ENCODE data around the gene TRMT11.

Gene TRMT11

GRCh38 chr6:126015863-126016262 lies 29.5 kb downstream of the TRMT11 start:
- Histone ChIP-seq H3K9me3 (ENCODE audit: control insufficient read depth, insufficient read depth, low read depth, low read length) (no peaks in the 10 kb centered on the region), H3K4me1 (ENCODE audit: control insufficient read depth, insufficient read depth, low read length) (no peaks in the 10 kb centered on the region), H3K4me3 (ENCODE audit: low read depth, low read length) (no peak overlapping the region), H3K36me3 (ENCODE audit: control insufficient read depth in 2 of 2, insufficient read depth in 1 of 2, low read length in 2 of 2) (peaks cover 18 to 80% of the 10 kb centered on the region in 2 experiments), H3K27ac (ENCODE audit: extremely low read depth, low read depth, low read length) (no peak overlapping the region)
- CTCF ChIA-PET, result interaction anchor here (0.6 to 1.4 kb wide), 2 partner anchors 21 to 771 kb away, joined by 5 to 7 read pairs; no protein-coding TSS in a partner anchor
- no peak for TF ChIP-seq ZNF518A (tag by site-specific recombination; conservative IDR thresholded peaks at IDR 0.05; ENCODE audit: low read depth)
- POLR2A ChIA-PET, result no interaction called here

DNA sequence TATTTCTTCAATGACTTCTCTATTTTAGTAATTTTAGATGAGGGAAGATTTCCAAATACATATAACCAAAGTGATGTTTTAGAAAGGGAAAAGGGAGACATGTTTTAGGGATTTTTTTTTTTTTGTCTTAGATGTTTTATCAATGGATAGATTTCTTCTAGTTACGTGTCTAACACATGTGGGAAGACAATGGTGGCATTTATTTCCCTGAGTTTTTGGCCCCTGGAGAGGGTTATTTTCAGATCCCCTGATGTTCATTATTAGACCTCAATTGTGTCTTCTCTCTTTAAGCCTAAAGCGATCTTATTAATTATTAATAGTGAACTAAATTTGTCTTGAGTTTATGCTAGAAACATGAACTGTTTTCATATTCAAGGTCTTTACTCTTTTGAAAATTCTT lies 30.3 kb downstream of the TRMT11 start:
- H3K4me3 ChIP-seq (ENCODE audit: low read depth, low read length), result no peak overlapping the region
- H3K27ac ChIP-seq (ENCODE audit: extremely low read depth, low read depth, low read length), result no peak overlapping the region
- CTCF ChIA-PET, result interaction anchor here (0.6 to 1.4 kb wide), 4 partner anchors 14 to 770 kb away, joined by 3 to 7 read pairs (median 4); no protein-coding TSS in a partner anchor
- H3K9me3 ChIP-seq (ENCODE audit: control insufficient read depth, insufficient read depth, low read depth, low read length), result no peaks in the 10 kb centered on the region
- TF ChIP-seq IKZF3 (tag by site-specific recombination; IDR thresholded peaks at IDR 0.05), result no peak
- TF ChIP-seq ELK4 (IDR thresholded peaks at IDR 0.05; ENCODE audit: borderline replicate concordance, low read depth, low read length), result no peak
- no peak for TF ChIP-seq ZNF76 (tag by site-specific recombination; IDR thresholded peaks at IDR 0.05; ENCODE audit: borderline replicate concordance, low read depth)
- TF ChIP-seq ZNF157 (tag by site-specific recombination; IDR thresholded peaks at IDR 0.05), result no peak
- no peak for TF ChIP-seq KLF8 (tag by site-specific recombination; IDR thresholded peaks at IDR 0.05)
- no peak for TF ChIP-seq ZNF585B (tag by site-specific recombination; IDR thresholded peaks at IDR 0.05)
- TF ChIP-seq, protein P1, sequence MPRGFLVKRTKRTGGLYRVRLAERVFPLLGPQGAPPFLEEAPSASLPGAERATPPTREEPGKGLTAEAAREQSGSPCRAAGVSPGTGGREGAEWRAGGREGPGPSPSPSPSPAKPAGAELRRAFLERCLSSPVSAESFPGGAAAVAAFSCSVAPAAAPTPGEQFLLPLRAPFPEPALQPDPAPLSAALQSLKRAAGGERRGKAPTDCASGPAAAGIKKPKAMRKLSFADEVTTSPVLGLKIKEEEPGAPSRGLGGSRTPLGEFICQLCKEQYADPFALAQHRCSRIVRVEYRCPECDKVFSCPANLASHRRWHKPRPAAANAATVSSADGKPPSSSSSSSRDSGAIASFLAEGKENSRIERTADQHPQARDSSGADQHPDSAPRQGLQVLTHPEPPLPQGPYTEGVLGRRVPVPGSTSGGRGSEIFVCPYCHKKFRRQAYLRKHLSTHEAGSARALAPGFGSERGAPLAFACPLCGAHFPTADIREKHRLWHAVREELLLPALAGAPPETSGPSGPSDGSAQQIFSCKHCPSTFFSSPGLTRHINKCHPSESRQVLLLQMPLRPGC (tag by site-specific recombination; IDR thresholded peaks at IDR 0.05), result no peak
- TF ChIP-seq ZNF610 (tag by site-specific recombination; IDR thresholded peaks at IDR 0.05; ENCODE audit: borderline replicate concordance), result no peak
- no peak for TF ChIP-seq KLF1 (tag by site-specific recombination; IDR thresholded peaks at IDR 0.05)
- TF ChIP-seq, protein P2, sequence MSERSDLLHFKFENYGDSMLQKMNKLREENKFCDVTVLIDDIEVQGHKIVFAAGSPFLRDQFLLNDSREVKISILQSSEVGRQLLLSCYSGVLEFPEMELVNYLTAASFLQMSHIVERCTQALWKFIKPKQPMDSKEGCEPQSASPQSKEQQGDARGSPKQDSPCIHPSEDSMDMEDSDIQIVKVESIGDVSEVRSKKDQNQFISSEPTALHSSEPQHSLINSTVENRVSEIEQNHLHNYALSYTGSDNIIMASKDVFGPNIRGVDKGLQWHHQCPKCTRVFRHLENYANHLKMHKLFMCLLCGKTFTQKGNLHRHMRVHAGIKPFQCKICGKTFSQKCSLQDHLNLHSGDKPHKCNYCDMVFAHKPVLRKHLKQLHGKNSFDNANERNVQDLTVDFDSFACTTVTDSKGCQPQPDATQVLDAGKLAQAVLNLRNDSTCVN (tag by site-specific recombination; optimal IDR thresholded peaks at IDR 0.05), result no peak
- TF ChIP-seq ZSCAN5A (tag by site-specific recombination; IDR thresholded peaks at IDR 0.05), result no peak
- TF ChIP-seq ZNF133 (tag by site-specific recombination; IDR thresholded peaks at IDR 0.05), result no peak
- no peak for TF ChIP-seq ZBTB17 (tag by site-specific recombination; IDR thresholded peaks at IDR 0.05)
- POLR2A ChIA-PET, result no interaction called here
- H3K36me3 ChIP-seq (ENCODE audit: control insufficient read depth in 2 of 2, insufficient read depth in 1 of 2, low read length in 2 of 2), result peaks cover 17 to 80% of the 10 kb centered on the region in 2 experiments
- no peaks in the 10 kb centered on the region for H3K4me1 ChIP-seq (ENCODE audit: control insufficient read depth, insufficient read depth, low read length)
